ENCODE results near the gene TENT4A.

The TENT4A gene

GRCh38 chr5:6700685-6701355, 12.4 kb upstream of the TENT4A start:
- no peak for DNase-seq (ENCODE audit: low read depth in 2 of 2)

DNA sequence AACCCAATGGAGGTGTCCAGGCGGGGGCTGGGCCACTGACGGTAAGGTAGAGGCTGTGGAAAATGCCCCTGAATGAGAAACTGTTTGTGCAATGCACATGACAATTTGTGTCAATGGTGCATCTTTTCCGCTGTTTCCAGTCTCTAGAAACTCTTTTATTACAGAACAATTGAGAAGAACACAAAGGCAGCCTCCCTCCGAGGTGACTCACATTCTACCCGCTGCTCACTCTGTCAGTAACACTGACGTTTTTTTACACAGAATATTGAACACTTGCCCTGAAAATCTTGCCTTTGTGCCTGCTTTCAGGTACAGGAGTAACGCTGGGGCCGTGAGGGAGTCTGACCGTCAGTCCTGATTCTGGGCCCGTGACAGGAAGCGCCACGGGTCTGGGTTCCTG, 11.7 kb upstream of the TENT4A start:
- no peak for DNase-seq (ENCODE audit: low read depth in 2 of 2)

DNA sequence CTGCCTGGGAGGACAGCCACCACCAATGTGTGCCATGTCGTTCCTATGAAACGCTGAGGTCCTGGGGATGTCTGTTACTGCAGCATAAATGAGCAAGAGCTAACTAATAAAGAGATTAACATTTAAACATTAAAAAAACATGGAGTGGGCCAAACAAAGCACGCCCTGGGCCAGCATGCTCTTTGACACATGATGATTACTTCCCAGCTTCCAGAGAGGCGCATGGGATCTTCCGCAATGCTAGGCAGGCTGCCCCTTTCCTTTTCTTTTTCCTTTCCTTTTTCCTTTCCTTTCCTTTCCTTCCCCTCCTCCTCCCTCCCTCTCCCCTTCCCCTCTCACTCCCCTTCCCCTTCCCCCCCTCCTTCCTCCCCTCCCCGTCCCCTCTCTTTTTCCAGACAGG, 10.6 kb upstream of the TENT4A start:
- no peak for DNase-seq (ENCODE audit: low read depth in 2 of 2)

DNA sequence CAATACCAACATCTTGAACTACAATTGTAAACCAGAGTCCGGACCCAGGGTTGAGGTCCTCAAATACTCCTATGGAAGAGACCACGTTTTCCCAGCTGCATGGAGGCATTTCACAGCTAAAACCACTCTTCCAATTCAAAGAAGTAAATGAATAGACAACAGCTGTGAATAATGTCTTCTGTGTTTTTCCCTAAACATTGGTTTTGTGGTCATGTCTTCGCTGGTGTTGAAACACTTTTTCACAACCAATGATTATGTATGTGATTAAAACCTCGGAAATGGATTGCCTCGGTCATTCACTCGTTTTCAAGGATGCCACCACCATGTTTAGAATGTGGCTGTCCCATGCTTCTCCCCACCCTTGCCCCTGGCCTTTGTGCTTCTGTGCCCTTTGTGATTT, 9.4 kb upstream of the TENT4A start:
- DNase-seq (ENCODE audit: low read depth in 2 of 2): no peak

DNA sequence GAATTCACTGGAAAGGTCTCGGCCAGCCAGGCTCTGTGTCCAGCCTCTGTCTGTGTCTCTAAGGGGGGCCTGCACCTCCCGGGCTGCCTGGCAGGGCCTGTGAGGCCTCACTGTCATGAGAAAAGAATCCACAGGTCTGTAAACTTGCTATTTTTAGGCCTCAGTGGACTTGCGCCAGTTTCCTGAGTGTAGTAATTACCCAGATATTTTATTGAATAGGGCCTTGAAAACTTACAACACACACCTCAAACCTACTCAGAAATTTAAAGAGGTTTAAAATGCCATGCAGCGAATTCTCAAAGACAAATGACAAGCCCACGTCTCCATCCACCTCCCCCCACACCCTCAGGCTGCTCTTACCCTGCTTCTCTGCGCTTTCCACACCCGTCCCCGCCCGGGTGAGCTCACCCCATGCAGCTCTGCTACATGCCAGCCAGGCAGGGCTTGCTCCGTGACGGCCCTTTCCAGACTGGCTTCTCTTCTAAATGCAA, 8.8 kb upstream of the TENT4A start:
- no peak for DNase-seq (ENCODE audit: low read depth in 2 of 2)

DNA sequence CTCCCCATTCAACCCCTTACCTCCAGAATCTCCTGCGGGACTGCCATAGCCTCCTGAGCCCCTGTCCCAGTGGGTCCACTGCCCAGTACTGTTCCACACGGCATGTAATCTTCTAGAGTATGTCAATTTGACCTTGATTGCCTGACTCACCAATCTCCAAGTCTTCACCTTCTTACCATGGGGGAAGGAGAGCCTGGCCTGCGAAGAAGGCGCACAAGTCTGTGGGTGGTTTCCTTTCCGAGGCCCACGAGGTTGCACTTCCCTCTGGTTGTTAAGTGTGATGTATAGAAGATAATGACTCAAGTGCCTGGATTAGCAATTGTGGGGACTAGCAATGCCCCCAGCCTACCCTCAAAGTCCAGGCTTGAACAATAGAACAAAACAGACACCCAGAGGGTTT, 8.1 kb upstream of the TENT4A start:
- no peak for DNase-seq (ENCODE audit: low read depth in 2 of 2)

- no peak for DNase-seq (ENCODE audit: low read depth in 2 of 2)
Observed at GRCh38 chr5:6705959-6706358, 7.3 kb upstream of the TENT4A start.

DNA sequence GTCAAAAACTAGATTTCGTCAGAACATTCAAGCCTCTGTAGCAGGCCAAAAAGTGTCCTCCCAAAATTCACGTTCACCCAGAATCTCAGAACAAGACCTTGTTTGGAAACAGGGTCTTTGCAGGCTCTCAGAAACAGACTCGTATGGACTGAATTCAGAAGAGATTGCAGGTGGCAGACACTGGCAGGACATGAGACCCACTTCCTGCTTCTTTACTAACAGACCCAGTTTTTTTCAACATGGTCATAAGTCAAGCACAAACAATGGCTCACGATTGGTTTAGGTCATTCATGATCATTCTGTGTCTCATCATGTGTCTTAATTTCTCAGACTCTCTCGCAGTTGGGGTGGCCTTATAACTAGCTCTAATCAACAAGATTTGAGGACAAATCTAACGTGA, 5.4 kb upstream of the TENT4A start:
- DNase-seq (ENCODE audit: low read depth in 2 of 2): no peak

DNA sequence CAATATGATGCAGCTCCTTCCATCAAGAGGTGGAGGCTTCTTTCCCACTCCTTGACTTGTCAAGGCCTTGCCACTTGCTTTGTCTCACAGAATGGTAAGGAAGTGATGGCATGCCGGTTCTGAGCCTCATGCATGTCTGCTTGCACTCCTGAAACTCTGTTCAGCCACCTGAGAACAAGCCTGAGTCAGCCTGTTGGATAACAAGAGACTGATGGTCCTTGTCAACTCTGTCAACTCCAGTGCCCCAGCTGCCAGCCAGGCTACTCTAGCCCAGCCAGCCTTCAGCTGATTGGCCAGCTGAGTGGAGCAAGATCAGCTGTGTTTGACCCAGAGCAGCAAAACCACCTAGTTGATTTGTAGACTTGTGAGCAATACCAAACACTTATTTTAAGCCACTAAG, 4.4 kb upstream of the TENT4A start:
- no peak for DNase-seq (ENCODE audit: low read depth in 2 of 2)

DNA sequence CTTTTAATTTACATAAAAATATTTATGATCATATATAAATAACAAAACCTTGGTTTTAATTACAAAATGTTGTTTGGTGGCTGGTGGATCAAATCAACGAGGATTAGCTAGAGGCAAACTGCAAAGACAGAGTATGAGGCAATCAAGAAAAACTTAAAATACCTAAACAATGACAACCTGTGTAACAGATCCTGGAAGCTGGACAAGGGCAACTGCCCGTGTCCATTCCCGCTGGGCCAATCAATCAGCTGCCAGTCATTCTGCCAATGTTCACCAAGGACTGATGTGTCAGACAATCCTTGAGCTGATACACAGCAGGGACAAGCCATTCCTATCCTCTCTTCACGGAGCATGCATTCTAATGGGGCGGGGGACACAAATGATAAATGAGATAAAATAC, 3.2 kb upstream of the TENT4A start:
- no peak for DNase-seq (ENCODE audit: low read depth in 2 of 2)

DNA sequence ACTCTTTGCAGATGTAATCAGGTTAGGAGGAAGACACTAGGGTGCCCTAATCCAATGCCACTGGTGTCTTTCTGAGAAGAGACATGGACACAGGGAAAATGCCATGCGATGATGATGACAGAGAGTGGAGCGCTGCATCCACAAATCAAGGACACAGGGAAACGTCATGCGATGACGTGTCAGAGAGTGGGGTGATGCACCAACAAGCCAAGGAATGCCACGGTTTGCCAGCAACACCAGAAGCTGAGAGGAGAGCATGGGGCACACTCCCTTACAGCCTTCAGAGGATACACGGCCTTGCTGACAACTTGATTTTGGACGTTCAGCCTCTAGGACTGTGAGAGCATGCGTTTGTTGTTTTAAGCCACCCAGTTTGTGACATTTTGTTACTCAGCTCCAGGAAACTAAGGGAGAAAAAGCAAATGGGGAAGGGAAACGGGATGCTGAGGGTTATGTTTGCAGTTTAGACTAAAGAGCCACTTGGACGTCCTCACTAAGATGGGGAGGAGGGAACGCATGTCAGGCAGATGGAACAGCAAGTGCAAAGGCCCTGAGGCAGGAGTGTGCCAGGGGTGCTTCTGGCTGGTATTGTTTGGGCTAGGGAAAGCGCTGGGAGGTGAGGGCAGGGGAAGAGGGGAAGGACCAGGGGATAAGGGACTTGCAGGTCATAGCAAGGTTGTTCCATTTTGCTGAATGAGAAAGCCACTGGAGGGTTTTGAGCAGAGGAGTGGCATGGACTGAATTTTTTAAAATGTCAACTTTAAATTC, 2.5 kb upstream of the TENT4A start:
- no peak for DNase-seq (ENCODE audit: low read depth in 2 of 2)

- no peak for DNase-seq (ENCODE audit: low read depth in 2 of 2)
Observed at GRCh38 chr5:6711409-6712141, 1.7 kb upstream of the TENT4A start.

- no peak for DNase-seq (ENCODE audit: low read depth in 2 of 2)
Observed at GRCh38 chr5:6712142-6712576, 1.1 kb upstream of the TENT4A start.

DNA sequence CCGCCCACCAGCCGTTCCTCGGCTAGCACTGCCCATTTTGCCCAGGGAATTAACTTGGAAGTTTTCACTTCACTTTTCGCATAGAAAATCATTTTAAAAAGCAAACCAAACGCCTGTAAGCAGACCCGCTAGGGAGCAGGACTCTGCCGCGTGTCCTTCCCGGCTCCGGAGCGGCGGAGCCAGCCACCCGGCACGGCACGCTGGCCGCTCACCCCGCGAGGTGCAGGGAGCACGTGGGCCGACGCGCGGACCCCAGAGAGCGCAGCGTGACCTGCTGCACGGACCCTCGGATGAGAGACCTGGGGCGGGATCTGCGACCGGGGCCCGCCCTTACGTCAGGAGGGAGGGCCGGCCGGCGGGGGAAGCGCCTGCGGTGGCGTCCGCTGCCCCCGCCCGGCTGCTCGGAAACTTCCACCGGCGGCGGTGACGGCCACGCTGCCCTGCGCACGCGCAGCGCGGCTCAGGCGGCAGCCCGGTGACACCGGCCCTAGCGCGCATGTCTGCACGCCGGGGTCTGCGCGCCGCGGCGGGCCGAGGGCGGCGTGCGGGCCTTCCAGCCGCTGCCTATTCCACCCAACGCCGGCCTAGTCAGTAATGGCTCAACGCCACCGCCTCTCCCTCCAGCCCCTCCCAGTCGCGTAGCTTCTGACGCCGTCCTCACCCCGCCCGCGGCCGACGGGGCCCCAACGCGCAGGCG, 507 bp upstream of the TENT4A start:
- peak; percentile 92 to 93 for DNase-seq (ENCODE audit: low read depth in 2 of 2)

GRCh38 chr5:6714226-6715041, 1.2 kb downstream of the TENT4A start:
- DNase-seq (ENCODE audit: low read depth in 2 of 2): no peak

DNA sequence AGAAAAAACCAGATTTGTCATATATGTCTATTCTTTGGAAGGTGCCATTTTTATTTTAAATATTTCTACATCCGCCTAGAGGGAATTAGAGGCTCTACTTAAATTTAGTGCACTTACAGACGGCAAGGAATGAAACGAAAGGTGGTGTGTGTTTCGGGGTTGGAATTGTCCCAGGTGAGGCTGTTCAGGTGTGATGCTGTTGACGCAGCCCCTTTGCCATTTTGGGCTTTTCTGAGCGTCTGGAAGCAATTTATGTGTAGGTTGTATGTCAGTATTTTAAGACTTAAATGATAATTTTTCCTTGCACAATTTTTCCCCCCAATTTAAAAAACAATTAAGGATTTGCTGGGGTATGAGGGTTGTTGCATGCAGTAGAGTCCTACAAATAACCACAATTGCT, 2.0 kb downstream of the TENT4A start:
- DNase-seq (ENCODE audit: low read depth in 2 of 2): no peak

GRCh38 chr5:6715758-6716628, 2.8 kb downstream of the TENT4A start:
- DNase-seq (ENCODE audit: low read depth in 2 of 2): no peak

DNA sequence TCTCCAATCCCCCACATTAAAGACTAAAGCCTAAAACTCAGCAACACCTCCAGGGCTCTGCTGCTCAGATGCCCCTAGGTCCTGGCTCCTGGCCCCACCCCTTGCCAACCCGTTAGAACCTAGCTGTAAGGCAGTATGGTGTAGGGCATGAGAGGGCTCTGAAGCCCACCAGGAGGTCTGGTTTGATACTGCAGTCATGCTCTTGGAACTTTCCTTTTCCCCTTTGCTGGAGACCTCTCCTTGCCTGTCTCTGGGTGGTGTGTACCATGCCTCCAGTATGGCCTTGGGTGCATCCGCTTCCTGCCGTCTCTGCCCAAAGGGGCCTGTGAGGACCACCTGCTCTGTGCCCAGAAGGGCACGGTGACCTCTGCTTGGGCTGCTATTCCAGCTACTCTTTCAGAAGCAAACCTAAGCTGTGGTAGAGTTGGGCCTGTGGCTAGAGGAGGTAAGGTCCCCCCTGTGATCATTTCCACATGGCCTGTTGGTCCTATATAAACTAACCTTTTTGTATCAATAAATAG, 3.5 kb downstream of the TENT4A start:
- no peak for DNase-seq (ENCODE audit: low read depth in 2 of 2)

- DNase-seq (ENCODE audit: low read depth in 2 of 2): no peak
Observed at GRCh38 chr5:6717247-6717646, 4.0 kb downstream of the TENT4A start.

DNA sequence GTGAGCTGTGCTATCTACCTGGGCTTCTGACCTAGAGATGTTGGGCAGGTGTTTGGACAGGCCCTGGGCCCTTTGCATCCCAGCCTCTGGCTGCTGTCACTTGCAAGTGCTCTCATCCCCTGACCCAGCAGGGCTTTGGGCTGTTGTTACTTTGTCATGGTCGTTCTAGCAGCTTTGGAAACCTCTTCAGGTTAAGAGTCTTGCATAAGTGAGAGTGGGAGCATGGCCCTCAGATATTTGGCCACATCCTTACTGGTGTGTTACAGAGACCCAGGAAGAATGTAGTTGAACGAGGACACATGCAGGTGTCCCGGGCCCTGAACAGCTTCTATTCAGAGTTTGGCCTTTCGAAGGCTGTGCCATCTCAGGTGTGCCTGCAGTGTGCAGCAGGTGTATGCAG, 4.5 kb downstream of the TENT4A start:
- no peak for DNase-seq (ENCODE audit: low read depth in 2 of 2)

Measured in stimulated activated CD4-positive, alpha-beta T cell treated with anti-CD3 and anti-CD28 coated beads, Interleukin-15, amount 100 ng/mL, for 48 hours (primary cell).